ENCODE measurements around the gene SESN2.

SESN2 gene

DNA sequence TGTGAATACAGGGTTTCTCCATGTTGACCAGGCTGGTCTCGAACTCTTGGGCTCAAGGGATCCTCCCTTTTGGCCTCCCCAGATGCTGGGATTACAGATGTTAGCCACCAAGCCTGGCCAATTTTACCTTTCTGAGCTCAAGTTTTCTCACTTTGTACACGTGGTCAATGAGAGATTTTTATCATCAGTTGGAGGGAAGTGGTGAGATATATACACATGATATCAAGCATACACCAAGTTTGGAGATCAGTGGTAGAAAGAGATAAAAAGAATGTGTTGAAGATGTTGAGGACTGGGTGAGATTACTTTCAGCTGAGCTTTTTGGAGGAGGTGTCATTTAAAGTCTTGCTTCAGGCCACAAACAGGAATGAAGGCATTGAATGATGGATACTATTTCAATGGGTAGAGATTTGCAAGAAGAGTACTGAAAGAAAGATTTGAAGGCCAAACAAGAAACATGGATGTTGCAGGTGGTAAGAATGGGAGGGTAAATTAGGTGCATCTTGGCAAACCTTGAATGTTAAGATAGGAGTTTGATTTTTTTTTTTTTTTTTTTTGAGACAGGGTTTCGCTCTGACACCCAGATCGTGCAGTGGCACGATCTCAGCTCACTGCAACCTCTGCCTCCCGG is 3.0 kb upstream of the SESN2 start:
- ATAC-seq, result no peak

DNA sequence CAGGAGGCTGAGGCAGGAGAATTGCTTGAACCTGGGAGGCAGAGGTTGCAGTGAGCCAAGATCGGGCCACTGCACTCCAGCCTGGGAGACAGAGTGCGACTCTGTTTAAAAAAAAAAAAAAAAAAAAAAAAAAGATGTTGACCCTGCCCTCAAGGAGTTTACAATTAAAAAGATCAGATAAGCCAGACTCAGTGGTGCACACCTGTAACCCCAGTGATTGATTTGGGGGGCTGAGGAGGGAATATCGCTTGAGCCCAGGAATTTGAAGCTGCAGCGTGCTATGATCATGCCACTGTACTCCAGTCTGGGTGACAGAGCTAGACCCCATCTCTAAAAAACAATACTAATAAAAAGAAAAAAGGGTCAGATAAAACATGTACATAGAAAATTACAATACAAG is 1.6 kb upstream of the SESN2 start:
- no peak for ATAC-seq

DNA sequence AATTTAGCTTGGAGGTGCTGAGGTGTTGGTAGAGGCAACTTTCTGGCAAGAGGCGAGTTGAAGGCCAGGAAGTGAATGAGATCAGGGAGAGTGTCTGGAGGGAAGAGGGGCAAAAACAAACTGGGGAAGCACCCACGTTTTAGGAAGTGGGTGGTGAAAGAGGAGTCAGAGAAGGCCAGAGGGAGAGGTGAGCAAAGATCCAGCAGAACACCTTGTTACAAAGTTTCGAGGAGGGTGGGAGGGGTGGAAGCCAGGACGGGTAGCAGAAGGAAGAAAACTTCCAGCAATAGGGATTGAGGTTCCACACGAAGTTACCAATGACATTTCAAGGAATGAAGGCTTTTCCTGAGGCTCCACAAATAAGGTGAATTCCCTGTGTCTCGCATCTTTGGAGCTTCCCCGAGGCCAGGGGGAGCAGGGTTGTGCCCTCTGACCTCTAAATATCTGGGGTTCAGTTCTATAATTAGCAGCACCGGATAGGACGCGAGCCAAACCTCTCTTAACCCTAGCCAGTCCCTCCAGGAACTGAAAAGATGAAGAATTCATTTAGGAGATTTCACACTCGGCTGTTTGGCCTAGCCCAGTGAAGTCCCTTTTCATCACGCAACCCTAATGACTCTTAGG is 578 bp upstream of the SESN2 start:
- no peak for ATAC-seq

DNA sequence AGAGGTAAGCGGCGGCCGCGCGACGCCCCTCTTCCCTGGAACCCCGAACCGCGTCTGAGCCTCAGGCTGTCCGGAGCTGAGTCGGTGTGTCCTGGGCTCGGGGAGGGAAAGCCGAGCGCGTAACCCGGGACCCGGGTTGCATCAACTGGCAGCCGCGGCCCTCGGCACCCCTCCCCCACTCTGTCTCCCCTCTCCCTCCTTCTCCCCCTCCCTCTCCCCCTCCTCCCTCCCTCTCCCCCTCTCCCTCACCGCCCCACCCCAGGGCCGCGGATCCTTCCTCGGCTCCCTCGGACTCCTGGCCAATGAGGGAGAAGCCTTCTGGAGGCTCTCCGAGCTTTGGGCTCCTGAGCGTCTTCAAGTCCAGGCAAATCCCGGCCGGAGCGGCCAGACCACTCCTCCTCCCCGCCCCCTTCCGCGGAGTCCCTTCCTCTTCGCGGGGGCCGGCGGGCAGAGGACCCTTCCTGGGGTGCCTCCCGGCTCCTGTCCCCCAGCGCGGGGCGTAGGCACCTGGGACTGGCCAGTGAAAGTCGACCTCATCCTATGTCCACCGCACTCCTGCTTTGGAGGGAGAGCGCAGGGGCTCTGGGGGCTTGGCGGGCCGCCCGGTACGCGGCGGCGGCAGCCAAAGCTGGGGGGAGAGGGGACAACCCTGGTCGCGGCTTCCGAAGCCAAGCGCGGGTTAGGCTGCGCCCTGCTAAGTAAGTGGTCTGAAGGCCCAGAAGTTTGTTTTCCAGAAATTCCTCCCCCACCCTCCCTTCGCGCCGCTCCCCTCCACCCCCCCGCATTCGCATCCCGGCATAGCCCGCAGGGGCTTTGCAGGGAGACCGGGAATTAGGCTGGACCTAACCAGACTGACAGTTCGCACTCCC is 850 bp downstream of the SESN2 start:
- ATAC-seq, result no peak

DNA sequence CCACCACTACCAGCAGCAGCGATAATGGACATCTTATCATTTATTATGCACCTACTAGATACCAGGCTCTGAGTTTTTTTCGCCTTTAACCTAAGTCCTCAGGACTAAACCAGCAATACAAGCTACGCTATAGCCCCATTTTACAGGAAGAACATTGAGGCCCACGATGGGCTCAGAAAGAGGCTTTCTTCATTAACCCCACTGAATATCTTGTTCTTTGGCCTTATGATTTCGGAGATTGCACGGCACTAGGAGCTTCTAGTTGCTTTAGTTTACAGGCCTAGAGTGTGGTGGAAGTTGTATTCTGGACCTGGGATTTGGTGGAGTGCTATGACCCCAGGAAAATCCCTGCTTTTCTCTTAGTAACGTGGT is 1.5 kb downstream of the SESN2 start:
- ATAC-seq, result no peak

DNA sequence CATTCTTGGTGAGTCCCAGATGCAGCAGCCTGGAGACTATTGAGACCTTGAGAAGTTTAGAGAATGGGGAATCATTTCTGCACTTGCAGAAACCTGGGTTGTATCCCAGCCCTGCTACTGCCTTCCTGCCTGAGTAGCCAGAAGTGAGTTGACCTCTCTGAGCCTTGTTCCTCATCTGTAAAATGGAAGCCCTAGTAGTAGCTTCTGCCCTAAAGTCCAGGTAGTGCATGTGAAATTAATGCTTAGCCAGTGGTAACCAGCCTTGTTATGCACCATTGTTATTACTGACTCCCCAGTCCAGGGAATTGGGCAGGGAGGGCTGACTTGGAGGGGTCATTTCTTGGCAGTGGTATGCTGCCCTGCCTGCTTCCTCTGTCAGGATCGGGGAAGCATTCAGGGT is 5.6 kb downstream of the SESN2 start:
- ATAC-seq, result no peak

DNA sequence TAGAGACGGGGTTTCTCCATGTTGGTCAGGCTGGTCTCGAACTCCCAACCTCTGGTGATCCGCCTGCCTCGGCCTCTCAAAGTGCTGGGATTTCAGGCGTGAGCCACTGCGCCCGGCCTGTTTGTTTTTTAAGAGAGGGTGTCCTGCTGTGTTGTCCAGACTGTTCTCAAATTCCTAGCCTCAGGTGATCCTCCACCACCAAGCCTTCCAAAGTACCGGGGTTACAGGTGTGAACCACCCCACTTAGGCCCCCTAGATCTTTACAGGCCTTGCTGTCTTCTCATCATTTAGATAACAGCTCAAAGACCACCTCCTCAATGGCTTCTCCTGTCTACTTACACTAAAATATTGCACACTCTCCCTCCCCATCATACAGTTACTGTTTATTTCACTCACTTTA is 6.3 kb downstream of the SESN2 start:
- no peak for ATAC-seq

DNA sequence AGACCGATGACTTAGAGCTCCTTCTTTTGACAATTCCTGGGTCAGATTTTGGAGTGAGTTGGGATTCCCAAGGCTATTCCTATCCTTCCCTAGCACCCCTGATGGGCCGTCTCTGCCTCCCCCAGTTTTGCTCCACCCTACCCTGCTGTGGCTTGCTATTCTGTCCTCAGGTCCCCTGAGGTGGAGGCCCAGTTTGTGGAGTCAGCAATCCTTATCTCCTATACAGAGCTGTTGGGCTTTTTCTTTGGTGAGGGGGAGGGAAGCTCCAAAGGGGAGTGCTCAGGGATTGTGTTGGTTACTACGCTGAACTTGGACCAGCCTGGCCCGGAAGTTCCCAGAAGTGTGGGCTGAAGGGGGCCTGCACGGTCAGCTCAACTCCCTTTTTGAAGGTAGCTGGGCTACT is 7.6 kb downstream of the SESN2 start:
- ATAC-seq, result no peak

DNA sequence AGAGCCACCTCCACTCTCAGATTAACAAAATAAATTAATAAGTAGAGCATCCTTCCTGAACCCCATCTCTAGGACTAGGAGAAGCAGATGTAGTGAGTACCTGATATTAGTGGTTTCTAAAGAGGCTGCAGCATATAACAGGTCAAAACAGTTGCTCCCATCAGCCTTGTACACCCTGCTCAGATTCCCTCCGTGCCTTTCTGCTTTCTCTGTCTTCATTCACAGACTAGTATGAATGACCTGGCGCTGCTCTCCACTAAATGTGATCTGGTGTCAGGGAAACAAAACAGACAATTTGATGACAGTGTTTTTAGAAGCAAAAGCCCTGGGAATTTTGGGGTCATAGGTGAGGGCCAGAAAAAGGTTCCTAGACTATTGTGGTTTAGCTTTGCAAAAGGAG is 8.3 kb downstream of the SESN2 start:
- ATAC-seq, result no peak

DNA sequence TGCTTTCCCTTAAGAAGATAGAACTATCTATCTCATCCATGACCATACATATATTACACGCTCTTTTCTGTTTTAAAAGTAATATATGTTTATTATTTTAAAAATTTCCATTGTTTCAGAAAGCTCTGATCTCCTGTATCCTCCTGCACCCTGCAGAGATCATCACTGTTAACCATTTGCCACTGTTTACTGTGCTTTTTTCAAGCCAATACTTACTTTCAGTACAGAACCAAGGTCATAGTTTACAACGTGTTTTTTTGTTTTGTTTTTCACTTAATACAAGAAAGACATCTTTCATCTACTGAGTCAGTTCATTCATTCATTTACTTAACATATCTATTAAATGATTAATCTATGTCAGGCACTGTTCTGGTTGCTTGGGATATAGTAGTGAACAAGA is 10.2 kb downstream of the SESN2 start:
- no peak for ATAC-seq

DNA sequence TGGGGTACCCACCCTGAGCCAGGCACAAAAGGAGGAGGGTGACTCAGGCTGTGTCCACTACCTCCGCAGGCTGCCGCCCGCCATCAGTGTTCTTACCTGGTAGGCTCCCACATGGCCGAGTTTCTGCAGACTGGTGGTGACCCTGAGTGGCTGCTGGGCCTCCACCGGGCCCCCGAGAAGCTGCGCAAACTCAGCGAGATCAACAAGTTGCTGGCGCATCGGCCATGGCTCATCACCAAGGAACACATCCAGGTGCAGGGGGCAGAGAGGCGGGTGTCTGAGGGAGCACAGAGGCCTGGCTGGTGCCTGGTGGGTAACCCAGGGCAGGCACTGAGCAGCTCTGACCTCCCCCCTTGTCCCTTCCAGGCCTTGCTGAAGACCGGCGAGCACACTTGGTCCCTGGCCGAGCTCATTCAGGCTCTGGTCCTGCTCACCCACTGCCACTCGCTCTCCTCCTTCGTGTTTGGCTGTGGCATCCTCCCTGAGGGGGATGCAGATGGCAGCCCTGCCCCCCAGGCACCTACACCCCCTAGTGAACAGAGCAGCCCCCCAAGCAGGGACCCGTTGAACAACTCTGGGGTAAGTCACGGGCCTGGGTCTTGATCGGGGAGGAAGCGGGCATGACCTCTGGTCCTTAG is 13.0 kb downstream of the SESN2 start:
- no peak for ATAC-seq

DNA sequence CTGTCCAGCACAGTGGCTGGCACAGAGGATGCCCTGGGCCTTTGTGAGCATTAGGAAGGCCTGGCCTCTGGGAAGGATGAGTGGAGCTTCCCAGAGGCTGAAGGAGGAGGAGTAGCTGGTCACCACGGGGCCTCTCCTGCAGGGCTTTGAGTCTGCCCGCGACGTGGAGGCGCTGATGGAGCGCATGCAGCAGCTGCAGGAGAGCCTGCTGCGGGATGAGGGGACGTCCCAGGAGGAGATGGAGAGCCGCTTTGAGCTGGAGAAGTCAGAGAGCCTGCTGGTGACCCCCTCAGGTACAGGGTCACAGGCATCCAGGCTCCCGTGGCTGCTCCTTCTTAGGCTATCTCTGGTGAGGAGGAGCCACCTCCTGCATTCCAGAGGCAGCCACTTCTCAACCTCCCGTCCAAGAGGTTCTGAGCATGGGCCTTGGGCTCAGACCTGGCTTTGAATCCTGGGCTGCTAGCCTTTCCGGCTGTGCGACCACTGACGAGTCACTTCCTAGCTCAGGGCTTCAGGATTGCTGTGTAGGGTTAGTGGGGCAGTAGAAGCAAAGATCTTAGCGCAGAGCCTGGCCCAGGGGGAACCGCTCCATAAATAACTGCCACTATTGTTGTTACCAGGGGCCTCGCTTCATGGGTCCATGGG is 14.0 kb downstream of the SESN2 start:
- ATAC-seq, result no peak

DNA sequence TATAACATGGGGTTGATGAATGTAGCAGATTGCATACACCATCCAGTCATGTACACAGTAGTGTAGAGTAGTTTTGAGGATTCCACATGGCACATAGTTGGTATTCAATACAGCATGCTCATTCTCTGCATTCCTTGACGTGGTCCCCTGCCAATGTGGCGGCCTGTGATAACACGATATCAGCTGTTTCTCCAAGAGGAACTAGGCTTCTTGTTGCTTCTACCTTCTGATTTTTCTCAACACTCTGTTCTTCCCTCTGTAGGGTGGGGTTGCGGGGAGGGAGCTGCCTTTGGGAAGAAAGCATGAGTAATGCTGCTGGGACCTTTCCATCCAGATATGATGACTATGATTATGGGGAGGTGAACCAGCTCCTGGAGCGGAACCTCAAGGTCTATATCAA is 19.4 kb downstream of the SESN2 start:
- no peak for ATAC-seq

DNA sequence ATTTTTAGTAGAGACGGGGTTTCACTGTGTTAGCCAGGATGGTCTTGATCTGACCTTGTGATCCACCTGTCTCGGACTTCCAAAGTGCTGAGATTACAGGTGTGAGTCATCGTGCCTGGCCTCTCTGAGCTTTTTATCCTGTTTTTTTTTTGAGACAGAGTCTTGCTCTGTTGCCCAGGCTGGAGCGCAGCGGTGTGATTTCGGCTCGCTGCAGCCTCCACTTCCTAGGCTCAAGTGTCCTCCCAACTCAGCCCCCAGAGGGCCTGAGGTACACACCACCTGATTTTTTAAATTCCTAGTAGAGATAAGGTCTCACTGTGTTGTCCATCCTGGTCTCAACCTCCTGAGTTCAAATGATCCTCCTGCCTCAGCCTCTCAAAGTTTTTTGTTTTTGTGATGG is 20.4 kb downstream of the SESN2 start:
- no peak for ATAC-seq

DNA sequence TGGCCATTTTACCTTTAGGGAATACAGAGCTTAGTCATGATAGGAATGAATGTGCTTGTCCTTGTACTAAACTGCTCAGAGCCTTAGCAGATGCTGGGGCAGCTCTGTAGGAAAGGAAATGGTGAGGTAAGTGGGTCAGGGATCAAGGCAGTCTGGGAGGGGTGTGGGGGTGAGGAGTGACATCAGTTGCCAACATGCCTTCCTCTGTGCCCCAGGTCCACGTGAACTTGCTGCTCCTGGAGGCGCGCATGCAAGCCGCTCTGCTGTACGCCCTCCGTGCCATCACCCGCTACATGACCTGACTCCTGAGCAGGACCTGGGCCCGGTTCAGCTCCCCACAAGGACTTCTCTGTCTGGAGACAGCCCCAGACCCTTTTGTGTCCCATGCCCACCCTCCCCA is 21.2 kb downstream of the SESN2 start:
- no peak for ATAC-seq

DNA sequence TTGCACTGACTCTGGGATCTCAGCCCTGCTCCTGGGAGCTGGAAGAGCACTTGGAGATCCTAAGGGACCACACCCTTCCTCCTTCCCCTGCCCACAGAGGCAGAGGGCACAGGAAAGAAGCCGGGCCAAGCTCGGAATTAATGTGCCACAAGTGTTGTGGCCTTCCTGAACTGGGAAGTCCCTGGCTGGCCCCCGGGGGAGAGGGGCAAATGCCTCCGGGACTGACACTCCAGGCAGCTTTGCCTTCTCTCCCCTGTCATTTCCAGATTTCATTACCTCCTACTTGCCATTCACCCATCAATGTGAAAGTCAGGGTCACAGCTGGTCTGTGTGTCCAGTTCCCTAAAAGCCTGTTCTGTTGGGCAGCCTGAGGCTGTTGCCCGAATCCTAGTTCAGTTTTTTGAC is 21.7 kb downstream of the SESN2 start:
- ATAC-seq, result no peak

DNA sequence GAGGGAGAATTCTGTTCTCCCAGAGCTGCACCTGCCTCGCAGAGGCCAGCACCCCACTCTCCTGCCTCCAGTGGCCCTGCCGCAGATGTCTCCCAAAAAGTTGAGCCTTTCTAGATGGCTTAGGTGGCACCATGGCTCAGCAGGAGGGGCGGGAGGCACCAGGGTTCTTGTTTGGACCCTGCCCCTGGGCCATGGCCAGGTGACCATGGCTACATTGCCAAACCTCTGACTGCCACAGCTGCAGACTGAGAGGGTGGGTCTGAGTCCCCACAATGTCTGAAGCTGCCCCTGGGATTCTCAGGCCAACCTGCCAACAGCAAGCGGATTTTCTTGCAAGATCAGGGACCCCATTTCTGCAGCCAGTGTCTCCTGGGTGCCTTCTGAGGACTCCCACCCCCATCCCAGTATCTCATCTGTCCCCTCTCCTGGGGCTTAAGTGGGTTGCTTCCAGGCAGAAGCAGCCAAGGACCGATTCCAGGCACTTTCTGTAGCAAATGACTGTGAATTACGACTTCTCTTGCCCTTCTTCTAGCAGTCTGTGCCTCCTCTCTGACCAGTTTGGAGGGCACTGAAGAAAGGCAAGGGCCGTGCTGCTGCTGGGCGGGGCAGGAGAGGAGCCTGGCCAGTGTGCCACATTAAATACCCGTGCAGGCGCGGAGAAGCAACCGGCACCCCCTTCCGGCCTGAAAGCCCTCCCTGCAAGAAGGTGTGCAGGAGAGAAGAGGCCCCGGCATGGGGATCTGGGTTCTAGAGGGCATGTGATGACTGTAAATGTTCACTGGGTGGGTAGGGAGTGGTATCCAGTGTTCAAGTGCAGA is 22.5 kb downstream of the SESN2 start:
- ATAC-seq, result no peak

DNA sequence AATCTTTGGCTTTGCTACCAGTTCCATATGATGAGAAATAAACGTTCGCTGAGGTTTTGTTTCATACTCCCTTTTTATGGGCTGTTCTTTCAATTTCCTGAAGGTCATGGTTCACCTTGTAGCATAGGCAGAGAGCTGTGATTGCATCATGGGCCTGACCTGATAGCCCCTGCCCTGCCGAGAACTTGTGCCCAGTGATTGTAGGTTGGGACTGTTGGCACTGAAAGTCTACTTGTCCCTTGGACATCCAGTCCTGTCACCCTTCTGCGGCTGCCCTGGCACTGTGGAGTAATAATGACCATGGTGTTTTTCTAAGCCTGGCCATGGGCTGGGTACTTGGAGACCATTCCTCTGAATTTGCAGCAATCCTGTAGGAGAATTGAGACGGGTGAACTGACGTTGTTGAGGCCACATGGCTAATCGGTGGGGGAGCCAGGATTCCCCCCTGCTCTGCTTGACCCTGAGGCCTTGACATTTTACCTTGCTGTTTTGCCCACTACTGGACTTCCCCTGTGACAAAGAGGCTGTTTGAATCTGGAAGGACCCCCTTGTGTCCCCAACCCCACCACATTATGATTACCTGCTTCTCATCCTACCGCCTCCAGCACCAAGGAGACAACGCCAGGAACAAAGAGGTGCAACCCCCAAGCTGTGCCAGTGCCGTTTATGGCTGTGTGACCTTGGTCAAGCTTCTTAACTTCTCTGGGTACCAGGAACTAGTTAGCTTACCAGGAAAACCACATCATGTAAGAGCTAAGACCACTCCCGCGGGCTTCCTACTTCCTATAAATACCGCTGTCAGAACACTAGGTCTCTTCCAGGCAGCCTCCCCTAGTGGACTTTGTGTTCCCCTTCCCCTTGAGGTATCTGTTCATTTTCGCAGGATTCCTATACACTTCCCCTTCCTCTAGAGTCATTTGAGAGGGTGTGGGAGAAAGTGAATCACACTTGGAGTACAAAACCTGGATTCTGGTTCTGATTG is 23.4 kb downstream of the SESN2 start:
- ATAC-seq, result no peak

DNA sequence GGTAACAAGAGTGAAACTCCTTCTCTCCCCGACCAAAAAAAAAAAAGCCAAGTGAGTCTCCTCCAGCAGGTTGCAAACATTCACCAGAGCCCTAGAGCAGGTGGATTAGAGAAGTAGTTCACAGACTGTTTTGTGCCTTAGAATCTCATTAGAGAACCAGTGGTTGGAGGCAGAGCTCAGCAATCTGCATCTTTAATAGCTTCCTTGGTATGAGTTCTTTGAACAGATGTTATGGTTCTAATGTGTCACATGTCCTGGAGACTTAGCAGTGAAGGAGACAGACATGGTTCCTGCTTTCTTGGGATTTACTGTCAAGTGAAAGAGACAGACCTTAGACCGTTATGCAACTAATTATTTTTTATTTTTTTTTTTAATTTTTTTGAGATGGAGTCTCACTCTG is 26.8 kb downstream of the SESN2 start:
- no peak for ATAC-seq

DNA sequence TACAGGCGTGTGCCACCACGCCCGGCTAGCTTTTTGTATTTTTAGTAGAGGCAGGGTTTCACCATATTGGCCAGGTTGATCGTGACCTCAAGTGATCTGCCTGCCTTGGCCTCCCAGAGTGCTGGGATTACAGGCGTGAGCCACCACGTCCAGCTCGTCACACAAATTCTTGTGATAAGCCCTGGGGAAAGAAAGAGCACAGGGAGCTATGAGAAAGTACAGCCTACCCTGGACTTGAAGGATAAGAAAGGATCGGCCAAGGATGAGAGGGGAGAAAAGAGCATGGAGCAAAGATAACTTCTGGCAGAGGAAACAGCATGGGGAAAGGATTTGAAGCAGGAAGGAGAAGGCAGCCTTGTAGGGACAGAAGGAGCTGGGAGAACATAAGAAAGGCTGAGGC is 29.2 kb downstream of the SESN2 start:
- no peak for ATAC-seq

DNA sequence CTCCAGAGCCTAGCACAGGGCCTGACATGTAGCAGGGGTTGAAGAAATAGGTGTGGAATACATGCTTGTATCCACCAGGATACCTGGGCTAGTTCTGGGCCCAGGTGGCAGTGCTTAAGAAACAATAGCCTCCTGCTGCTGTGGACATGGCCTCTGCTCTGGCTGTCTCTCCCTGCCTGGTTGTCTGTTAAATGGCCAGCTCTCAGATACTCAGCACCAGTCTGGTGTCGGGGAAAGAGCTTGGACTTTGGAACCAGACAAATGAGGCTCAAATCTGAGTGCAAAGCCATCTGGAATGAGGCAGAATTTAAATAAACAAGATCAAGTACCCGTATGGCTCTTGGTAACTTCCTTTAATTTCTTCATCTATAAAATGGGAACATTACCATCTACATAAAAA is 31.5 kb downstream of the SESN2 start:
- no peak for ATAC-seq

Data from activated CD4-positive, CD25-positive, alpha-beta regulatory T cell treated with anti-CD3 and anti-CD28 coated beads, Interleukin-2, amount 50 U/mL, for 24 hours (primary cell).